ENCODE results near the gene BATF.

BATF gene

DNA sequence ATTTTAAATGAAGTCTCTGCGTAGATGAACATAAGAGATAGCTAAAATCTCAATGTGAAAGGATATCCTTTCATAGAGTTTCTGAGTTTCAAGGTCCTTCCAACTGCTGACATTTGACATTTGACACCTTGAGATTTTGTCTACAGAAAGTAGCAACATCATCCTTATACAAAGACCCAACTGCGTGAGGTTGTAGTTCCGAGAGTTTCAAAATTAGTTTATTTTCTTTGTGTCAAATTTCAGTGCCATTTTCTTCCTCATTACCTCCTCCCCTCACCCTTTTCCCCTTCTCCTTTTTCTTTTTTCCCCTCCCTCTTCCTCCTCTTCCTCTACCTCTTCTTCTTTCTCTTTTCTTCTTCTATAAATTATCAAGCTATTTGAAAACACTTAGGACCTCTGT is 26.9 kb upstream of the BATF start:
- TF ChIP-seq CTCF (conservative IDR thresholded peaks at IDR 0.05): no peak
- H3K27ac ChIP-seq: no peak overlapping the region

- H3K27ac ChIP-seq: no peak overlapping the region
- TF ChIP-seq CTCF (conservative IDR thresholded peaks at IDR 0.05): no peak
Observed at GRCh38 chr14:75495882-75496281, 26.4 kb upstream of the BATF start.

- no peak for TF ChIP-seq CTCF (conservative IDR thresholded peaks at IDR 0.05)
- H3K27ac ChIP-seq: no peak overlapping the region
Observed at GRCh38 chr14:75496755-75497154, 25.5 kb upstream of the BATF start.

- H3K27ac ChIP-seq: no peak overlapping the region
- TF ChIP-seq CTCF (conservative IDR thresholded peaks at IDR 0.05): no peak
Observed at GRCh38 chr14:75497191-75497590, 25.1 kb upstream of the BATF start.

DNA sequence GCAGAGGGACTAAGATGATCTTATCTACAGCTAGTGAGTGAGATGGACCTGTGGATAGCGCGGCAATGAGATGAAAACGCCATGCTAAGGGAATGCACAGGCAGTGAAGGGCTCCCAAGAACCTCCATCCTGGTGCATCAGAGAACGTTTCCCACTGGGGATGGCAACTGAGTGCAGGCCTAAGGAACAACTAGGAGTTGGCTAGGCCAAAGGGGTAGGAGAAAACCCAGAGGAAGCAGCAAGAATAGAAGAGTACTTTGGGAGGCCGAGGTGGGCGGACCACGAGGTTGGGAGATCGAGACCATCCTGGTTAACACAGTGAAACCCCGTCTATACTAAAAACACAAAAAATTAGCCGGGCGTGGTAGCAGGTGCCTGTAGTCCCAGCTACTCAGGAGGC is 24.6 kb upstream of the BATF start:
- no peak for TF ChIP-seq CTCF (conservative IDR thresholded peaks at IDR 0.05)
- no peak overlapping the region for H3K27ac ChIP-seq

- no peak for TF ChIP-seq CTCF (conservative IDR thresholded peaks at IDR 0.05)
- no peak overlapping the region for H3K27ac ChIP-seq
Observed at GRCh38 chr14:75499084-75499875, 23.0 kb upstream of the BATF start.

DNA sequence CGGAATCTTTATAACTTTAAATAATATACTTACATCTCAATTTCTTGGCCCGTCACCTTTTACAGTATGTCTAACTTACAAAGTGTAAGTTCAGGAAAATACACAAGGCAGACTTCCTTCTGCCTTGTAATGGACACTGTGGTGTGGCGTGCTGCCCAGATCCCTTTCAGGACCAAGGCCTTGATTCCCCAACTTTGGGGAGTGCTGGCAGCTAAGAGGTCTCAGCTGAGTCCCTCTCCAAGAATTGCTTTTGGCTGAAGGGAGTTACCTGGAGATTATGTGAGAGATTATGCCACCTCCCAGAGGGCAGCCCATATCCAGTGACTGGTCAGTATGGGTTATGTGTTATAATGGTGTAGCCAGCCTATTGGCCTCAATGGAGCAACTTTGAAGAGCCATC is 21.2 kb upstream of the BATF start:
- H3K27ac ChIP-seq: no peak overlapping the region
- TF ChIP-seq CTCF (conservative IDR thresholded peaks at IDR 0.05): no peak

Data from VCaP (cell line).